ENCODE measurements around the gene LIAS. TPM values are rescaled to one million over a fixed set of nuclear protein-coding genes. Genes with fewer than 3 reads are reported as not detected.
A peak's percentile ranks its signal among the peaks of the same experiment; 100 is the strongest.
"Not testable (repeated sequence)": the region's sequence is repeated elsewhere in the genome, so short reads cannot be mapped to it uniquely, and the experiment has no call there.

The LIAS gene
- polyA plus RNA-seq, 1 experiment: 5.1 TPM

DNA sequence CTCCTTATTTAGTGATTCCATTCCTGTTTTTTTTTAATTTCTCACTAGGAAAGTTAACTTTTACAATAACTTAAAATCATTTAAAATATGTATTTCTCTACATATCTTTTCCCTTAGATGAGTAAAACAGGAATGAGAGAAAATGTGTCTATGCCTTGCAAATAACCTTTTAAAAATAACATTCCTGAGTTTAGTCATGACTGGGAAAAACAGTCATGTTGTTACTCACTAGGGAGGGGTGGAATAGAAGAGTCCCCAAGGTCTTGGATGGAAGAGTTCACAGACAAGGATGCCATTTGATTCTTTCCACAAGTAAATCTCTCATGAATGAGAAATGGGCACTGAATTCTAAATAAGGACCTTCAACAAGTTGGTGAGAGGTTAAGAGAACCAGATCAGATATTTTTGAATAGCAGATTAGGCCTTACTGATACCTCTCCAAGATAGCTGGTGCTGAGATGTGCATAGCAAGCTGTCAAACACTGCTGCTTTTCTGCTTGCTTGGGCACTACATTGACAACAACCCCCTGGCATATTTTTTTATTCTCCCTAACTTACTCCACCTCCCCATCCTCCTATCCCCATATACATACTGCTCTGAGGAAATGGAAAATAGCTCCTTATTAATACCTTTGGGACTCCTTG is 43.3 kb downstream of the LIAS start:
- Histone ChIP-seq H3K36me3 (ENCODE audit: control insufficient read depth, insufficient read depth, low read length) (peaks cover 18% of the 10 kb centered on the region), H3K4me3 (ENCODE audit: low read depth, low read length) (no peak overlapping the region), H3K27me3 (ENCODE audit: control insufficient read depth, insufficient read depth, low read length) (no peaks in the 10 kb centered on the region)
- DNase-seq (ENCODE audit: low read depth): peak; percentile 63
- ChIA-PET POLR2A (no interaction called here), CTCF (interaction anchor here (0.6 to 1.0 kb wide), 4 partner anchors 8 to 479 kb away, joined by 3 to 5 read pairs (median 3); no protein-coding TSS in a partner anchor)
- TF ChIP-seq, protein P1, sequence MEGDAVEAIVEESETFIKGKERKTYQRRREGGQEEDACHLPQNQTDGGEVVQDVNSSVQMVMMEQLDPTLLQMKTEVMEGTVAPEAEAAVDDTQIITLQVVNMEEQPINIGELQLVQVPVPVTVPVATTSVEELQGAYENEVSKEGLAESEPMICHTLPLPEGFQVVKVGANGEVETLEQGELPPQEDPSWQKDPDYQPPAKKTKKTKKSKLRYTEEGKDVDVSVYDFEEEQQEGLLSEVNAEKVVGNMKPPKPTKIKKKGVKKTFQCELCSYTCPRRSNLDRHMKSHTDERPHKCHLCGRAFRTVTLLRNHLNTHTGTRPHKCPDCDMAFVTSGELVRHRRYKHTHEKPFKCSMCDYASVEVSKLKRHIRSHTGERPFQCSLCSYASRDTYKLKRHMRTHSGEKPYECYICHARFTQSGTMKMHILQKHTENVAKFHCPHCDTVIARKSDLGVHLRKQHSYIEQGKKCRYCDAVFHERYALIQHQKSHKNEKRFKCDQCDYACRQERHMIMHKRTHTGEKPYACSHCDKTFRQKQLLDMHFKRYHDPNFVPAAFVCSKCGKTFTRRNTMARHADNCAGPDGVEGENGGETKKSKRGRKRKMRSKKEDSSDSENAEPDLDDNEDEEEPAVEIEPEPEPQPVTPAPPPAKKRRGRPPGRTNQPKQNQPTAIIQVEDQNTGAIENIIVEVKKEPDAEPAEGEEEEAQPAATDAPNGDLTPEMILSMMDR (IDR thresholded peaks at IDR 0.05; ENCODE audit: insufficient read depth, low read depth, low read length): no peak

DNA sequence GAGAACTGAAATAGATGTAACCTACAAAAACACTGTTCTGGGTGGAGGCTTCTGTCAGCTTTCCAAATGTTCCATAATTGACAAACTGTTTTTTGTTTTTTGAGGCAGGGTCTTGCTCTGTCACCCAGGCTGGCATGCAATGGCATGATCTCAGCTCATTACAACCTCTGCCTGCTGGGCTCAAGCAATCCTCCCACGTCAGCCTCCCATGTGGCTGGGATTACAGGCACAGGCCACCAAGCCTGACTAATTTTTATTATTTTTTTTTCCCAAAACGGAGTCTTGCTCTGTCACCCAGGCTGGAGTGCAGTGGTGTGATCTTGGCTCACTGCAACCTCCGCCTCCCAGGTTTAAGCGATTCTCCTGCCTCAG is 43.8 kb downstream of the LIAS start:
- H3K4me3 ChIP-seq (ENCODE audit: low read depth, low read length); H3K27me3 ChIP-seq (ENCODE audit: control insufficient read depth, insufficient read depth, low read length); DNase-seq (ENCODE audit: low read depth); POLR2A ChIA-PET: not testable (repeated sequence)
- CTCF ChIA-PET: interaction anchor here (0.6 to 1.0 kb wide), 5 partner anchors 8 to 478 kb away, joined by 3 to 5 read pairs (median 3); no protein-coding TSS in a partner anchor
- H3K36me3 ChIP-seq (ENCODE audit: control insufficient read depth, insufficient read depth, low read length): peaks cover 20% of the 10 kb centered on the region

DNA sequence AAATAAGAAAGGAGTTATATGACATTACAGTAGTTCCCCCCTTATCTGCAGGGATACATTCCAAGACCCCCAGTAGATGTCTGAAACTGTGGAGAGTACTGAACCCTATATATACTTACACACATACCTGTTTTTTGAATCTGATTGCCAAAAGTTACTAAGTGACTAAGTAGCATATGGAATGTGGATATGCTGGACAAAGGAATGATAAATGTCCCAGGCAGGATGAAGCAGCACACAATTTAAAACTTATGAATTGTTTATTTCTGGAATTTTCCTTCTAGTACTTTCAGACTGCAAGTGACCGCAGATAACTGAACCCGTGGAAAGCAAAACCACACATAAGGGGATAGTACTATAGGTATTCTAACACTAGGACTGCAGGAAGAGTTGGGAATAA is 45.7 kb downstream of the LIAS start:
- DNase-seq (ENCODE audit: low read depth): no peak
- ChIA-PET POLR2A (no interaction called here), CTCF (no interaction called here)
- Histone ChIP-seq H3K27me3 (ENCODE audit: control insufficient read depth, insufficient read depth, low read length) (no peaks in the 10 kb centered on the region), H3K36me3 (ENCODE audit: control insufficient read depth, insufficient read depth, low read length) (peaks cover 26% of the 10 kb centered on the region), H3K4me3 (ENCODE audit: low read depth, low read length) (no peak overlapping the region)
- TF ChIP-seq, protein P1 (IDR thresholded peaks at IDR 0.05; ENCODE audit: insufficient read depth, low read depth, low read length): no peak

DNA sequence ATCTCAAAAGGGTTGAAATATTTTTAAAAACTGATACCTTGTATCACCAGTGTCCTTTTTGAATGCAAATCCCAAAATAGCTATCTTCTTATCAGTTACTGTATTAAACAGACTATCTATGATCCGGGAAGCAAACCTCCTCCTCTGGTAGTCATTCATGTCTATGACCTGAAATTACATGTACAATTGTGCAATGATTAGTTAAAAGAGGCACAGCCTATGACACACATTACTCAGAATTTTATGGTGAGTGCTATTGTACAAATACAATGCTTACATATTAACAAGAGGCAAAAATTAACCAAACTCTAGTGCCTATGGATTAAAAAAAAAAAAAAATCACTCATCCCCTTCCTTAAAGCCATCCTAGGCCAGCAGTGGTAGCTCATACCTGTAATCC is 46.7 kb downstream of the LIAS start:
- peaks cover 26% of the 10 kb centered on the region for H3K36me3 ChIP-seq (ENCODE audit: control insufficient read depth, insufficient read depth, low read length)
- TF ChIP-seq, protein P1 (IDR thresholded peaks at IDR 0.05; ENCODE audit: insufficient read depth, low read depth, low read length): no peak
- CTCF ChIA-PET: interaction anchor here (1.1 kb wide), 1 partner anchor 15 kb away, joined by 3 read pairs; no protein-coding TSS in a partner anchor
- POLR2A ChIA-PET: no interaction called here
- no peak for DNase-seq (ENCODE audit: low read depth)
- H3K27me3 ChIP-seq (ENCODE audit: control insufficient read depth, insufficient read depth, low read length): no peaks in the 10 kb centered on the region
- no peak overlapping the region for H3K4me3 ChIP-seq (ENCODE audit: low read depth, low read length)

DNA sequence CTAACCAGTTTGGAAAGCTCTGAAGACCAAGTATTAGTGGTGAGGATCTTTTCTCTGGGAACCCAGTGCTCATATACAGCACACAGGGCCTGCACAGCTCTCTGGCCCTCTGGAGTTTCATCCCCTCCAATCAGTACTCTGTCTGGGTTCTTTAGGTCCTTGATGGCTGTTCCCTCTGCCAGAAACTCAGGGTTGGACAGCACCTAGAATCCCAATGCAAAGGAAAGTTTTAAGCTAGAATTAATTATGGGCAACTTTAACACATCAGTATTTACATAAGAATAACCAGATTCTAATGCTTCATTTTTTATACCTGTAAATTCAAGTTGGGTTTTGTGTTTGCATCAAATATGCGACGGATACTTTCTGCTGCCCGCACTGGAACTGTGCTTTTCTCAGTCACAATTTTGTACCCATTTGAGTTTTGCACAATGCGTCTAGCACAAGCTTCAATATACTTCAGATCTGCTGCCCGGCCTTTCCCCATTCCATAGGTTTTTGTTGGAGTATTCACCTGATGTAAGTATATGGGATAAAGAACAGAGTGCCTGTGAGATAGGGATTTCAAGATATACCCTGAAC is 51.6 kb downstream of the LIAS start:
- DNase-seq (ENCODE audit: low read depth): no peak
- ChIA-PET CTCF (interaction anchor here (1.0 to 1.4 kb wide), 3 partner anchors 8 to 247 kb away, joined by 3 read pairs; no protein-coding TSS in a partner anchor), POLR2A (no interaction called here)
- H3K4me3 ChIP-seq (ENCODE audit: low read depth, low read length): no peak overlapping the region
- peaks cover 18% of the 10 kb centered on the region for H3K36me3 ChIP-seq (ENCODE audit: control insufficient read depth, insufficient read depth, low read length)
- H3K27me3 ChIP-seq (ENCODE audit: control insufficient read depth, insufficient read depth, low read length): no peaks in the 10 kb centered on the region
- TF ChIP-seq, protein P1 (IDR thresholded peaks at IDR 0.05; ENCODE audit: insufficient read depth, low read depth, low read length): no peak

DNA sequence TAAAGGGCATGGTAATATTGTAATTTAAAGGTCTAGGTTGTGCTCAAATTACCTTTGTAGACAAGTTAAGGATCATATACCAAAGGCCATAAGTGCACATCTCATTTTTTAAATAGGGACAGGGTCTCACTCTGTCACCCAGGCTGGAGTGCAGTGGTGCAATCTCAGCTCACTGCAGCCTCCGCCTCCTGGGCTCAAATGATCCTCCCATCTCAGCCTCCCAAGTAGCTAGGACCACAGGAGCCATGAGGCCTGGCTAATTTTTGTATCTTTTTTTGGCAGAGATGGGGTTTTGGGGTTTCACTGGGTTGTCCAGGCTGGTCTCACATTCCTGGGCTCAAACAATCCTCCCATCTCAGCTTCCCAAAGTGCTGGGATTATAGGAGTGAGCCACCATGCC is 55.4 kb downstream of the LIAS start:
- CTCF ChIA-PET: interaction anchor here (0.6 to 1.1 kb wide), 3 partner anchors 11 to 461 kb away, joined by 3 read pairs; no protein-coding TSS in a partner anchor

More for the DNA sequence above, 55.4 kb downstream of the LIAS start:
- not testable (repeated sequence) for H3K27me3 ChIP-seq (ENCODE audit: control insufficient read depth, insufficient read depth, low read length); DNase-seq (ENCODE audit: low read depth); H3K4me3 ChIP-seq (ENCODE audit: low read depth, low read length); H3K36me3 ChIP-seq (ENCODE audit: control insufficient read depth, insufficient read depth, low read length)
- POLR2A ChIA-PET: interaction anchor here (0.7 kb wide), 1 partner anchor 117 kb away, joined by 4 read pairs; no protein-coding TSS in a partner anchor
